VCaP (cell line): ENCODE results near the gene ALPK3.

Experiments used
- H3K27ac ChIP-seq: fragments of 450-650 bp; 2 replicates; pipeline ENCODE4 v1.5.1; 2017
- TF ChIP-seq, protein P1 (sequence below): fragments of 450-650 bp; conservative IDR thresholded peaks from 2 replicates; pipeline ENCODE4 v1.5.1; 2017; ENCODE audit warnings: mild to moderate bottlenecking, moderate library complexity

ALPK3 gene

DNA sequence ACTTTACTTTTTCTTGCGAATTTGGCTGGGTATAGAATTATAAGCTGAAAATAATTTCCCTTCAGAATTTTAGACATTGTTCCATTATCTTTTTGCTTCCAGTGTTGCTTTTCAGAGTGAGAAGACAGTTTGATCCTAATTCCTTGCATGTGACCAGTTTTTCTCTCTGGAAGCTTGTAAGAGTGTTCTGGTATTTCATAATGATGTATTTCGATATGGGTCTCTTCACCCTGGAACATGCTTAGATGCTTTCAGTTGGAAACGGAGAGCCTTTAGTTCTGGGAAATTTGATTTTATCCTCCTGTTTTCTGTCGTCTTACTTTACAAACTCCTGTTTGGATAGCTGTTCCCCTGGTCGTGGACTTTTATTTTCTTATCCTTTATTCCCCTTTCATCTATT is 13.9 kb downstream of the ALPK3 start:
- TF ChIP-seq, protein P1, sequence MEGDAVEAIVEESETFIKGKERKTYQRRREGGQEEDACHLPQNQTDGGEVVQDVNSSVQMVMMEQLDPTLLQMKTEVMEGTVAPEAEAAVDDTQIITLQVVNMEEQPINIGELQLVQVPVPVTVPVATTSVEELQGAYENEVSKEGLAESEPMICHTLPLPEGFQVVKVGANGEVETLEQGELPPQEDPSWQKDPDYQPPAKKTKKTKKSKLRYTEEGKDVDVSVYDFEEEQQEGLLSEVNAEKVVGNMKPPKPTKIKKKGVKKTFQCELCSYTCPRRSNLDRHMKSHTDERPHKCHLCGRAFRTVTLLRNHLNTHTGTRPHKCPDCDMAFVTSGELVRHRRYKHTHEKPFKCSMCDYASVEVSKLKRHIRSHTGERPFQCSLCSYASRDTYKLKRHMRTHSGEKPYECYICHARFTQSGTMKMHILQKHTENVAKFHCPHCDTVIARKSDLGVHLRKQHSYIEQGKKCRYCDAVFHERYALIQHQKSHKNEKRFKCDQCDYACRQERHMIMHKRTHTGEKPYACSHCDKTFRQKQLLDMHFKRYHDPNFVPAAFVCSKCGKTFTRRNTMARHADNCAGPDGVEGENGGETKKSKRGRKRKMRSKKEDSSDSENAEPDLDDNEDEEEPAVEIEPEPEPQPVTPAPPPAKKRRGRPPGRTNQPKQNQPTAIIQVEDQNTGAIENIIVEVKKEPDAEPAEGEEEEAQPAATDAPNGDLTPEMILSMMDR: no peak
- no peak overlapping the region for H3K27ac ChIP-seq

DNA sequence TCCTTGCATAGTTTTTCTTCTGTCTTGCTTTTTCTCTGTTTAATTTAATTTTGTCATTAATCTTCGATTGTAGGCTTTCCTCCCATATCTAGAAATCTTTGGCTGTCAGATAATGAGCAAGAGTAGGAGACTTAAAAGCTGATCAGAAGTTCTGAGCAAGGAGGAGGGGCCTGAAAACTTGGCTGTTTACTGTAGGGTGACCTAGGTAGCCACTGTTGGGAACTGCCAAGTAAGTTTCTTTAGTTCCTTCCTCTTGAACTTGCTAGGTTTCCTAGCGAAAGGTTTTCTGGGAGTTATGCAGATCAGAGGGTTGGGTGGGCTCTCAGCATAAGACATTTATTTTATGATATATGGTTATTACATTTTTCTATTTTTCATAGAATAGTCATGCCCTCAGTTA is 14.5 kb downstream of the ALPK3 start:
- no peak overlapping the region for H3K27ac ChIP-seq

DNA sequence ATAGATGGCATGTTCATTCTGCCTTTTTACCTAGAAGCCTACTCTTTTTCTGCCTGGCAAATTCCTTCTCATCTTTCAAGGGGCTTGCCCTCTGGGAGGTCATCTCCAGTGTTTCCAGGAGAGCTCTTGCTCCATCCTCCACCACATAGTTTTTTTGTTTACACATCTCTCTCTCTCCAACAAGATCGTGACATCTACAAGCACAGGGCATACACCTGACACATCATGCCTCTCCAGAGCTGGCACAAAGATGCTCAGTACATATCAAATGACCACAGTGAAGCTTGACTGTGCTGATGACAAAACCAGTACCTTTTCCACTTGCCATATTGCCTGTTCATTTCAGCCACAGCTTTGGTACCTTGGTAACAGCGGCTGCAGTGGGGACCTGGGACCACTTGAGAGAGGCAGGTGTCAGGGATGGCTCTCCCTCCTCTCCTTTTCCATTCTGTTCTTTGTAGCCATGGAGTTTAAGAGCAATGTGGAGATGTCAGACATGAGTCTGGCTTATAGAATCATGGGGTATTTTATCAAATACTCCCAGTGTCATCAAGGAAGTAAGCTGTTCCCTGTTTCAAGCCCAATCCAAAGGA is 15.4 kb downstream of the ALPK3 start:
- TF ChIP-seq, protein P1: no peak
- H3K27ac ChIP-seq: no peak overlapping the region

More for the DNA sequence above, 14.5 kb downstream of the ALPK3 start:
- TF ChIP-seq, protein P1: no peak

DNA sequence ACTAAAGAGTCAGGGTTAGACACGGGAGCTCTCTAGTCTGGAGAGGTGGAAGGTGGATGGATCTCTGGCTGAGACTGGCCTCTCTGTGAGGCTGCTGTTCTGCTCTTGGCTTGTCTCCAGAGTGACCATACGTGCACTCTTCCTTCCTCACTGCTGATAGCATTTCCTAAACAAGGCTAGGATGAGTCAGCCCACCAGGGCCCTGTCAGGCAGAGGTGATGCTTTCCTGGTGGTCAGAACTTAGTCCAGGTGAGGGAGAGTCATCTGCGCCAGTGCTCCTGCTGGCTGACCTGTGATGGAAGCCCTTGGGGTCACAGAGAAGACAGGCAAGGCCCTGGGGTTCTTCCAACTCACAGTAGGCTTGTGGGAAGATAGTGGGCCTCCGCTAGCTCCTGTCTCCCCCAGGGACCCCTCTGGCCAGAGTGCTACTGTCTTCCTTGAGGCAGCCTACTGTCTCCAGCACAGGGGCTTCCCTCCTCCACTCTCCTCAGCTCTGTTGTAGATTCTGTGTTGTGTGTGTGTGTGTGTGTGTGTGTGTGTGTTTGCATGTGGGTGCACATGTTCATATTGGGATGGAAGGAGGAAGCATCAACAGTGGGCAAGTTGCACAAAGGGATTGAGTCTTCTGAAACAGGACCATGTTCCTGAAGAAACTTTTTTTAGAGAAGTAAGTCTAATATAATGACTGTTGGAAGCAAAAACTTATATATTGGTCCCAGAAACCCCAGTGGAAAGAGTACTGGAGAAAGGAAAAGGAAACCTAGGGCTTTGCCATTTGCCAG is 16.5 kb downstream of the ALPK3 start:
- H3K27ac ChIP-seq: no peak overlapping the region
- TF ChIP-seq, protein P1: no peak

DNA sequence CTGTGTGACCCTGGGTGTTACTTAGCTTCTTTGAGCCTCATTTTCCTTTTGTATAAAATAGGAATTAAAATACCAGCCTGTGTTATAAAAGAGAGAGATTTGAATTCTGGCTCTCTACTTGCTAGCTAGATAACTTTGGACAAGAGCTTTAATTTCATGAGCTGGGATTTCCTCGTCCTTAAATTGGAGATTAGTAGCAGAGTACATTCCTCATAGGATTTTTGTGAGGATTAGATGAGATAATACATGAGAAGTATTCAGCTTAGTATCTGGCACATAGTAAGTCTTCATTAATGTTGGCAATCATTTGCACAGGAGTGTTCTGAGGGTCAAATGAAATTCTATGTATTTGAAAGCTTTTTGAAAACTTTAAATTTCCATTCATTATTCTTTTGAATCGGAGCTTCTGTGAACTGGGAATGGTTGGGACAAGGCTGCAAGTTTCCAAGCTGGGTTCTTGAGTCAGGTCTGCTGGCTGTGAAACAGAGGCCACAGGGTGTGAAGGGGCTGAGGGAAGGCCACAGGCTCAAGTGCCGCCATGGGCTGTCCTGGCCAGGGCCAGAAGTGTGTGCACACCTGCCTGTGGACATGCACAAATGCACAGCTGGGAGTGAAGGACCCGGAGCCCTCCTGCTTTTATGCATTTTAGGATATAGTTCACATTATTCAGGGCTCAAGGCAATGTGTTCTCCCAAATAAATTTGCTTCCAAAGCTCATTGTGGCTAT is 17.2 kb downstream of the ALPK3 start:
- H3K27ac ChIP-seq: no peak overlapping the region
- TF ChIP-seq, protein P1: no peak

DNA sequence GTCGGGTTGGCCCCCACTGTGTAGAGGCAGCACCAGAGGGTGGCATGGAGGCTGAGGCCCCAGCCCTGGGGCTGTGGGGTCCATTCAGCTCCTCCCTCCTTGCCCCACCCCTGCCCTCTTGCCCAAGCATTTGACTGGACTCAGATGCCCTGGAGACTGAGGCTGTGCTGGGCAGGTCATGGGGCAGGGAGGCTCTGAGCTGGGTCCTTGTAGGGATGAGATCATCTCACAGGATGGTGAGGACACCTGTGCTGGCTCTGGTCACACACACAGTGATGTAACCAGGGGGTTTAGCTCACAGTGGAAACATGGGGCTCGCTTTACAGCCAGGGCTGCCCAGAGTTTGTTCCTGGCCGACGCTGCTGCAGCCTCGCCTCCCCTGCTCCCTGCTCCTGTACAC is 17.8 kb downstream of the ALPK3 start:
- no peak overlapping the region for H3K27ac ChIP-seq
- TF ChIP-seq, protein P1: no peak

DNA sequence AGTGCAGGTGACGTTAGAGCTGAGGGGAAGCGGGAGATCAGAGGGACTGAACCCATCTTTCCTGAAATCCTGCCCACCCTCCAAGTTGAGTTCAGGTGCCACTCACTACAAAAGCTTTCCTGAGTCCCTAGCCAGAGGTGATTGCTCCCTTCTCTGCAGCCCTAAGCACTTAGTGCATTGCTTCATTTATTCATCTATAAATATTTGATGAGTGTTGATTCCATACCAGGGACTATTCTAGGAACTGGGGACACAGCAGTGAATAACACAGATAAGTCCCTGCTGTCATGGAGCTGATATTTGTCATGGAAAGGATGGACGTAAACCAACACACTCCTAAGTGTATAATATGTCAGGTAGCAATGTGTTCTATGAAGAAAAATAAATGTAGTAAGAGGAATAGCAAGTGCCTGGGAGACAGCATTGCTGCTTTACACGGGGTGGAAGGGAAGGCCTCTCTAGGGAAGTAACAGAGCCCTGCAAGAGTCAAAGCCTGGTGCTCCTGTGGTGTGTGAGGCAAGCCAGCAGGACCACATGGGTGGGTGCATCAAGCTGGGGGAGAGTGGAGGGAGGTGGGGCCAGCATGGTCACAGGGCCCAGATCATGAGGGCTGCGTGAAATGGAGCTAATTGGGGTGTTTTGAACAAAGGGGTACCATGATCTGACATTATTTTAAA is 18.6 kb downstream of the ALPK3 start:
- TF ChIP-seq, protein P1: no peak
- no peak overlapping the region for H3K27ac ChIP-seq
